Measurements from ENCODE around the gene DUOX1.

GRCh38 chr15:45187578-45187893 lies 57.7 kb downstream of the DUOX1 start:
- TF ChIP-seq MAX (IDR thresholded peaks at IDR 0.05) (no peak), REST (IDR thresholded peaks at IDR 0.05; ENCODE audit: low read depth) (no peak), EP300 (IDR thresholded peaks at IDR 0.05; ENCODE audit: borderline replicate concordance) (no peak), CREB1 (IDR thresholded peaks at IDR 0.05; ENCODE audit: low read depth) (no peak), FOXM1 (IDR thresholded peaks at IDR 0.05; ENCODE audit: borderline replicate concordance, low read depth) (no peak), CEBPB (IDR thresholded peaks at IDR 0.05) (no peak), TEAD4 (IDR thresholded peaks at IDR 0.05) (no peak), RAD21 (IDR thresholded peaks at IDR 0.05; ENCODE audit: low read depth) (no peak), TAF1 (IDR thresholded peaks at IDR 0.05; ENCODE audit: low read depth) (no peak), YY1 (IDR thresholded peaks at IDR 0.05; ENCODE audit: low read depth) (no peak), ZBTB7A (IDR thresholded peaks at IDR 0.05; ENCODE audit: low read depth) (peak; percentile 37; the same call in 1 of the 2 replicates), TCF12 (IDR thresholded peaks at IDR 0.05; ENCODE audit: low read depth) (no peak), EGR1 (IDR thresholded peaks at IDR 0.05) (no peak)
